Measurements from ENCODE around the gene ADAMTS17. TPM values are rescaled to one million over a fixed set of nuclear protein-coding genes. Genes with fewer than 3 reads are reported as not detected.
A peak's percentile ranks its signal among the peaks of the same experiment; 100 is the strongest.

ADAMTS17 gene
- total and polyA plus RNA-seq, 4 experiments from 2014 or later, result 2.1 to 6.2 (median 4.8) TPM

- DNase-seq, result no peak
- no peak overlapping the region for H3K27ac ChIP-seq (ENCODE audit: low read depth, low read length)
- Mint-ChIP-seq H3K36me3 (peaks cover 17 to 38% of the 10 kb centered on the region in 2 donors), H3K27ac (no peak overlapping the region), H3K9me3 (peaks cover 0 to 15% (median 6%) of the 10 kb centered on the region in 8 donors), H3K27me3 (no peaks in the 10 kb centered on the region), H3K4me3 (no peak overlapping the region), H3K4me1 (peaks cover 0 to 2% (median 0%) of the 10 kb centered on the region in 4 donors)
- POLR2A ChIA-PET (ENCODE audit: partially characterized antibody), result no interaction called here
- no peak overlapping the region for H3K4me3 ChIP-seq (ENCODE audit: low read length in 2 of 2)
- intact Hi-C loops (cut with micrococcal nuclease), result no loop called here
- no peaks in the 10 kb centered on the region for H3K36me3 ChIP-seq (ENCODE audit: insufficient read depth, low read length)
- H3K9me3 ChIP-seq (ENCODE audit: control insufficient read depth in 1 of 2, low read length in 2 of 2), result no peaks in the 10 kb centered on the region
- H3K4me1 ChIP-seq (ENCODE audit: insufficient read depth, low read length), result no peaks in the 10 kb centered on the region
- H3K27me3 ChIP-seq (ENCODE audit: insufficient read depth, low read length), result no peaks in the 10 kb centered on the region
- CTCF ChIA-PET (ENCODE audit: partially characterized antibody), result no interaction called here
These were observed 298.1 kb downstream of the ADAMTS17 start for GRCh38 chr15:100043692-100044091.

- Mint-ChIP-seq H3K4me3 (no peak overlapping the region), H3K36me3 (peaks cover 13 to 34% of the 10 kb centered on the region in 2 donors), H3K27me3 (no peaks in the 10 kb centered on the region), H3K27ac (no peak overlapping the region), H3K9me3 (peaks cover 0 to 15% (median 6%) of the 10 kb centered on the region in 8 donors), H3K4me1 (peaks cover 0 to 2% (median 0%) of the 10 kb centered on the region in 4 donors)
- Histone ChIP-seq H3K4me3 (ENCODE audit: low read length in 2 of 2) (no peak overlapping the region), H3K27me3 (ENCODE audit: insufficient read depth, low read length) (no peaks in the 10 kb centered on the region), H3K9me3 (ENCODE audit: control insufficient read depth in 1 of 2, low read length in 2 of 2) (no peaks in the 10 kb centered on the region), H3K36me3 (ENCODE audit: insufficient read depth, low read length) (no peaks in the 10 kb centered on the region), H3K27ac (ENCODE audit: low read depth, low read length) (no peak overlapping the region), H3K4me1 (ENCODE audit: insufficient read depth, low read length) (no peaks in the 10 kb centered on the region)
- ChIA-PET POLR2A (ENCODE audit: partially characterized antibody) (no interaction called here), CTCF (ENCODE audit: partially characterized antibody) (no interaction called here)
- intact Hi-C loops (cut with micrococcal nuclease), result no loop called here
- no peak for DNase-seq
These were observed 298.6 kb downstream of the ADAMTS17 start for GRCh38 chr15:100043068-100043641.

GRCh38 chr15:100042558-100042957, 299.2 kb downstream of the ADAMTS17 start:
- ChIA-PET CTCF (ENCODE audit: partially characterized antibody) (no interaction called here), POLR2A (ENCODE audit: partially characterized antibody) (no interaction called here)
- Mint-ChIP-seq H3K36me3 (peaks cover 8 to 28% of the 10 kb centered on the region in 2 donors), H3K4me3 (peak overlapping the region in 1 of 8 donors; percentile 9), H3K27me3 (no peaks in the 10 kb centered on the region), H3K9me3 (peaks cover 0 to 9% (median 4%) of the 10 kb centered on the region in 8 donors), H3K27ac (no peak overlapping the region), H3K4me1 (peaks cover 0 to 2% (median 0%) of the 10 kb centered on the region in 4 donors)
- H3K4me3 ChIP-seq (ENCODE audit: low read length in 2 of 2), result no peak overlapping the region
- DNase-seq, result no peak
- no peaks in the 10 kb centered on the region for H3K4me1 ChIP-seq (ENCODE audit: insufficient read depth, low read length)
- intact Hi-C loops (cut with micrococcal nuclease), result no loop called here
- no peaks in the 10 kb centered on the region for H3K9me3 ChIP-seq (ENCODE audit: control insufficient read depth in 1 of 2, low read length in 2 of 2)
- H3K36me3 ChIP-seq (ENCODE audit: insufficient read depth, low read length), result no peaks in the 10 kb centered on the region
- no peaks in the 10 kb centered on the region for H3K27me3 ChIP-seq (ENCODE audit: insufficient read depth, low read length)
- H3K27ac ChIP-seq (ENCODE audit: low read depth, low read length), result no peak overlapping the region

GRCh38 chr15:100041127-100041828, 300.5 kb downstream of the ADAMTS17 start:
- Mint-ChIP-seq H3K27ac (no peak overlapping the region), H3K4me3 (no peak overlapping the region), H3K9me3 (no peaks in the 10 kb centered on the region), H3K36me3 (peaks cover 7 to 18% of the 10 kb centered on the region in 2 donors), H3K27me3 (no peaks in the 10 kb centered on the region), H3K4me1 (peaks cover 0 to 2% (median 0%) of the 10 kb centered on the region in 4 donors)
- ChIA-PET CTCF (ENCODE audit: partially characterized antibody) (no interaction called here), POLR2A (ENCODE audit: partially characterized antibody) (no interaction called here)
- H3K9me3 ChIP-seq (ENCODE audit: control insufficient read depth in 1 of 2, low read length in 2 of 2), result no peaks in the 10 kb centered on the region
- no peaks in the 10 kb centered on the region for H3K27me3 ChIP-seq (ENCODE audit: insufficient read depth, low read length)
- H3K4me3 ChIP-seq (ENCODE audit: low read length in 2 of 2), result no peak overlapping the region
- no peaks in the 10 kb centered on the region for H3K36me3 ChIP-seq (ENCODE audit: insufficient read depth, low read length)
- no peaks in the 10 kb centered on the region for H3K4me1 ChIP-seq (ENCODE audit: insufficient read depth, low read length)
- intact Hi-C loops (cut with micrococcal nuclease), result no loop called here
- no peak for DNase-seq
- H3K27ac ChIP-seq (ENCODE audit: low read depth, low read length), result no peak overlapping the region

- no peak overlapping the region for H3K27ac Mint-ChIP-seq
- intact Hi-C loops (cut with micrococcal nuclease), result no loop called here
- H3K9me3 Mint-ChIP-seq, result no peaks in the 10 kb centered on the region
- H3K4me1 ChIP-seq (ENCODE audit: insufficient read depth, low read length), result no peaks in the 10 kb centered on the region
- no peaks in the 10 kb centered on the region for H3K27me3 Mint-ChIP-seq
- no peak for DNase-seq
- peaks cover 9 to 18% of the 10 kb centered on the region in 2 donors for H3K36me3 Mint-ChIP-seq
- H3K9me3 ChIP-seq (ENCODE audit: control insufficient read depth in 1 of 2, low read length in 2 of 2), result no peaks in the 10 kb centered on the region
- CTCF ChIA-PET (ENCODE audit: partially characterized antibody), result no interaction called here
- H3K27ac ChIP-seq (ENCODE audit: low read depth, low read length), result no peak overlapping the region
- POLR2A ChIA-PET (ENCODE audit: partially characterized antibody), result no interaction called here
- peaks cover 0 to 2% (median 0%) of the 10 kb centered on the region in 4 donors for H3K4me1 Mint-ChIP-seq
- no peaks in the 10 kb centered on the region for H3K36me3 ChIP-seq (ENCODE audit: insufficient read depth, low read length)
- H3K4me3 Mint-ChIP-seq, result no peak overlapping the region
- H3K27me3 ChIP-seq (ENCODE audit: insufficient read depth, low read length), result no peaks in the 10 kb centered on the region
- H3K4me3 ChIP-seq (ENCODE audit: low read length in 2 of 2), result no peak overlapping the region
These were observed 301.8 kb downstream of the ADAMTS17 start for GRCh38 chr15:100039994-100040393.

GRCh38 chr15:100038736-100039135, 303.0 kb downstream of the ADAMTS17 start:
- Mint-ChIP-seq H3K9me3 (peaks cover 0 to 2% (median 0%) of the 10 kb centered on the region in 8 donors), H3K36me3 (peaks cover 10 to 20% of the 10 kb centered on the region in 2 donors), H3K4me1 (peaks cover 0 to 1% (median 0%) of the 10 kb centered on the region in 4 donors), H3K4me3 (no peak overlapping the region), H3K27ac (no peak overlapping the region), H3K27me3 (no peaks in the 10 kb centered on the region)
- Histone ChIP-seq H3K4me1 (ENCODE audit: insufficient read depth, low read length) (no peaks in the 10 kb centered on the region), H3K36me3 (ENCODE audit: insufficient read depth, low read length) (no peaks in the 10 kb centered on the region), H3K4me3 (ENCODE audit: low read length in 2 of 2) (no peak overlapping the region), H3K27me3 (ENCODE audit: insufficient read depth, low read length) (no peaks in the 10 kb centered on the region), H3K27ac (ENCODE audit: low read depth, low read length) (no peak overlapping the region), H3K9me3 (ENCODE audit: control insufficient read depth in 1 of 2, low read length in 2 of 2) (no peaks in the 10 kb centered on the region)
- intact Hi-C loops (cut with micrococcal nuclease), result no loop called here
- POLR2A ChIA-PET (ENCODE audit: partially characterized antibody), result no interaction called here
- CTCF ChIA-PET (ENCODE audit: partially characterized antibody), result no interaction called here
- DNase-seq, result no peak

- Mint-ChIP-seq H3K4me1 (peaks cover 0 to 1% (median 0%) of the 10 kb centered on the region in 4 donors), H3K27ac (no peak overlapping the region), H3K27me3 (no peaks in the 10 kb centered on the region), H3K4me3 (no peak overlapping the region), H3K9me3 (peaks cover 0 to 2% (median 0%) of the 10 kb centered on the region in 8 donors), H3K36me3 (peaks cover 15 to 19% of the 10 kb centered on the region in 2 donors)
- intact Hi-C loops (cut with micrococcal nuclease), result no loop called here
- ChIA-PET POLR2A (ENCODE audit: partially characterized antibody) (no interaction called here), CTCF (ENCODE audit: partially characterized antibody) (no interaction called here)
- no peaks in the 10 kb centered on the region for H3K27me3 ChIP-seq (ENCODE audit: insufficient read depth, low read length)
- H3K4me3 ChIP-seq (ENCODE audit: low read length in 2 of 2), result no peak overlapping the region
- no peaks in the 10 kb centered on the region for H3K4me1 ChIP-seq (ENCODE audit: insufficient read depth, low read length)
- no peak for DNase-seq
- H3K36me3 ChIP-seq (ENCODE audit: insufficient read depth, low read length), result no peaks in the 10 kb centered on the region
- no peak overlapping the region for H3K27ac ChIP-seq (ENCODE audit: low read depth, low read length)
- H3K9me3 ChIP-seq (ENCODE audit: control insufficient read depth in 1 of 2, low read length in 2 of 2), result no peaks in the 10 kb centered on the region
These were observed 303.9 kb downstream of the ADAMTS17 start for GRCh38 chr15:100037901-100038300.

All from CD4-positive, alpha-beta memory T cell (primary cell).